ENCODE data around the gene CDH13. TPM values are rescaled to one million over a fixed set of nuclear protein-coding genes. Genes with fewer than 3 reads are reported as not detected.

The CDH13 gene
- total RNA-seq, 1 donor from 2014 or later: 20.9 TPM

- Histone ChIP-seq H3K9me3 (ENCODE audit: control insufficient read depth in 3 of 3, low read length in 3 of 3) (no peaks in the 10 kb centered on the region), H3K4me3 (ENCODE audit: low read length in 3 of 3) (no peak overlapping the region), H3K9ac (ENCODE audit: low read depth in 1 of 3, low read length in 3 of 3) (no peak overlapping the region), H3K4me1 (ENCODE audit: control insufficient read depth in 3 of 3, insufficient read depth in 3 of 3, low read length in 3 of 3) (peaks cover 0 to 3% (median 3%) of the 10 kb centered on the region in 3 donors), H3K27me3 (ENCODE audit: control insufficient read depth in 3 of 3, insufficient read depth in 3 of 3, low read length in 3 of 3) (no peaks in the 10 kb centered on the region), H3K36me3 (ENCODE audit: control insufficient read depth in 3 of 3, insufficient read depth in 3 of 3, low read length in 3 of 3) (no peaks in the 10 kb centered on the region), H3K27ac (ENCODE audit: low read depth, low read length) (no peak overlapping the region)
Observed at GRCh38 chr16:82598771-82599170, 28.0 kb upstream of the CDH13 start.

GRCh38 chr16:82601989-82602640 lies 24.7 kb upstream of the CDH13 start:
- H3K9ac ChIP-seq (ENCODE audit: low read depth in 1 of 3, low read length in 3 of 3): no peak overlapping the region
- peaks cover 5 to 7% (median 6%) of the 10 kb centered on the region in 3 donors for H3K4me1 ChIP-seq (ENCODE audit: control insufficient read depth in 3 of 3, insufficient read depth in 3 of 3, low read length in 3 of 3)
- H3K36me3 ChIP-seq (ENCODE audit: control insufficient read depth in 3 of 3, insufficient read depth in 3 of 3, low read length in 3 of 3): no peaks in the 10 kb centered on the region
- H3K27ac ChIP-seq (ENCODE audit: low read depth, low read length): no peak overlapping the region
- H3K27me3 ChIP-seq (ENCODE audit: control insufficient read depth in 3 of 3, insufficient read depth in 3 of 3, low read length in 3 of 3): no peaks in the 10 kb centered on the region
- no peak overlapping the region for H3K4me3 ChIP-seq (ENCODE audit: low read length in 3 of 3)
- H3K9me3 ChIP-seq (ENCODE audit: control insufficient read depth in 3 of 3, low read length in 3 of 3): no peaks in the 10 kb centered on the region

- Histone ChIP-seq H3K27ac (ENCODE audit: low read depth, low read length) (no peak overlapping the region), H3K4me3 (ENCODE audit: low read length in 3 of 3) (no peak overlapping the region), H3K27me3 (ENCODE audit: control insufficient read depth in 3 of 3, insufficient read depth in 3 of 3, low read length in 3 of 3) (no peaks in the 10 kb centered on the region), H3K4me1 (ENCODE audit: control insufficient read depth in 3 of 3, insufficient read depth in 3 of 3, low read length in 3 of 3) (peaks cover 6 to 7% (median 6%) of the 10 kb centered on the region in 3 donors), H3K9me3 (ENCODE audit: control insufficient read depth in 3 of 3, low read length in 3 of 3) (no peaks in the 10 kb centered on the region), H3K9ac (ENCODE audit: low read depth in 1 of 3, low read length in 3 of 3) (peak overlapping the region in 1 of 3 donors; percentile 47), H3K36me3 (ENCODE audit: control insufficient read depth in 3 of 3, insufficient read depth in 3 of 3, low read length in 3 of 3) (no peaks in the 10 kb centered on the region)
Observed at GRCh38 chr16:82603784-82604411, 22.9 kb upstream of the CDH13 start.

GRCh38 chr16:82605076-82605475 lies 21.7 kb upstream of the CDH13 start:
- Histone ChIP-seq H3K36me3 (ENCODE audit: control insufficient read depth in 3 of 3, insufficient read depth in 3 of 3, low read length in 3 of 3) (no peaks in the 10 kb centered on the region), H3K27ac (ENCODE audit: low read depth, low read length) (no peak overlapping the region), H3K9me3 (ENCODE audit: control insufficient read depth in 3 of 3, low read length in 3 of 3) (no peaks in the 10 kb centered on the region), H3K9ac (ENCODE audit: low read depth in 1 of 3, low read length in 3 of 3) (no peak overlapping the region), H3K4me3 (ENCODE audit: low read length in 3 of 3) (no peak overlapping the region), H3K4me1 (ENCODE audit: control insufficient read depth in 3 of 3, insufficient read depth in 3 of 3, low read length in 3 of 3) (peaks cover 7 to 12% (median 10%) of the 10 kb centered on the region in 3 donors), H3K27me3 (ENCODE audit: control insufficient read depth in 3 of 3, insufficient read depth in 3 of 3, low read length in 3 of 3) (no peaks in the 10 kb centered on the region)

GRCh38 chr16:82605863-82606620 lies 20.7 kb upstream of the CDH13 start:
- Histone ChIP-seq H3K9ac (ENCODE audit: low read depth in 1 of 3, low read length in 3 of 3) (no peak overlapping the region), H3K4me3 (ENCODE audit: low read length in 3 of 3) (no peak overlapping the region), H3K27me3 (ENCODE audit: control insufficient read depth in 3 of 3, insufficient read depth in 3 of 3, low read length in 3 of 3) (no peaks in the 10 kb centered on the region), H3K27ac (ENCODE audit: low read depth, low read length) (no peak overlapping the region), H3K9me3 (ENCODE audit: control insufficient read depth in 3 of 3, low read length in 3 of 3) (no peaks in the 10 kb centered on the region), H3K36me3 (ENCODE audit: control insufficient read depth in 3 of 3, insufficient read depth in 3 of 3, low read length in 3 of 3) (no peaks in the 10 kb centered on the region), H3K4me1 (ENCODE audit: control insufficient read depth in 3 of 3, insufficient read depth in 3 of 3, low read length in 3 of 3) (peaks cover 7 to 12% (median 10%) of the 10 kb centered on the region in 3 donors)

- H3K9ac ChIP-seq (ENCODE audit: low read depth in 1 of 3, low read length in 3 of 3): no peak overlapping the region
- no peaks in the 10 kb centered on the region for H3K9me3 ChIP-seq (ENCODE audit: control insufficient read depth in 3 of 3, low read length in 3 of 3)
- peaks cover under 1 to 9% (median 4%) of the 10 kb centered on the region in 3 donors for H3K4me1 ChIP-seq (ENCODE audit: control insufficient read depth in 3 of 3, insufficient read depth in 3 of 3, low read length in 3 of 3)
- no peaks in the 10 kb centered on the region for H3K36me3 ChIP-seq (ENCODE audit: control insufficient read depth in 3 of 3, insufficient read depth in 3 of 3, low read length in 3 of 3)
- peak overlapping the region; percentile 80 for H3K27ac ChIP-seq (ENCODE audit: low read depth, low read length)
- peak overlapping the region in 1 of 3 donors; percentile 3 for H3K4me3 ChIP-seq (ENCODE audit: low read length in 3 of 3)
- no peaks in the 10 kb centered on the region for H3K27me3 ChIP-seq (ENCODE audit: control insufficient read depth in 3 of 3, insufficient read depth in 3 of 3, low read length in 3 of 3)
Observed at GRCh38 chr16:82609140-82609539, 17.6 kb upstream of the CDH13 start.

- Histone ChIP-seq H3K4me1 (ENCODE audit: control insufficient read depth in 3 of 3, insufficient read depth in 3 of 3, low read length in 3 of 3) (peaks cover 0 to 7% (median 3%) of the 10 kb centered on the region in 3 donors), H3K36me3 (ENCODE audit: control insufficient read depth in 3 of 3, insufficient read depth in 3 of 3, low read length in 3 of 3) (no peaks in the 10 kb centered on the region), H3K27me3 (ENCODE audit: control insufficient read depth in 3 of 3, insufficient read depth in 3 of 3, low read length in 3 of 3) (no peaks in the 10 kb centered on the region), H3K9ac (ENCODE audit: low read depth in 1 of 3, low read length in 3 of 3) (no peak overlapping the region), H3K27ac (ENCODE audit: low read depth, low read length) (no peak overlapping the region), H3K4me3 (ENCODE audit: low read length in 3 of 3) (no peak overlapping the region), H3K9me3 (ENCODE audit: control insufficient read depth in 3 of 3, low read length in 3 of 3) (no peaks in the 10 kb centered on the region)
Observed at GRCh38 chr16:82612263-82612662, 14.5 kb upstream of the CDH13 start.

- Histone ChIP-seq H3K27me3 (ENCODE audit: control insufficient read depth in 3 of 3, insufficient read depth in 3 of 3, low read length in 3 of 3) (no peaks in the 10 kb centered on the region), H3K9ac (ENCODE audit: low read depth in 1 of 3, low read length in 3 of 3) (no peak overlapping the region), H3K27ac (ENCODE audit: low read depth, low read length) (no peak overlapping the region), H3K4me3 (ENCODE audit: low read length in 3 of 3) (no peak overlapping the region), H3K9me3 (ENCODE audit: control insufficient read depth in 3 of 3, low read length in 3 of 3) (no peaks in the 10 kb centered on the region), H3K36me3 (ENCODE audit: control insufficient read depth in 3 of 3, insufficient read depth in 3 of 3, low read length in 3 of 3) (no peaks in the 10 kb centered on the region), H3K4me1 (ENCODE audit: control insufficient read depth in 3 of 3, insufficient read depth in 3 of 3, low read length in 3 of 3) (no peaks in the 10 kb centered on the region)
Observed at GRCh38 chr16:82616356-82616755, 10.4 kb upstream of the CDH13 start.

GRCh38 chr16:82621781-82622180 lies 5.0 kb upstream of the CDH13 start:
- H3K4me3 ChIP-seq (ENCODE audit: low read length in 3 of 3): no peak overlapping the region
- no peaks in the 10 kb centered on the region for H3K36me3 ChIP-seq (ENCODE audit: control insufficient read depth in 3 of 3, insufficient read depth in 3 of 3, low read length in 3 of 3)
- H3K27me3 ChIP-seq (ENCODE audit: control insufficient read depth in 3 of 3, insufficient read depth in 3 of 3, low read length in 3 of 3): peaks cover 0 to 2% (median 0%) of the 10 kb centered on the region in 3 donors
- no peak overlapping the region for H3K27ac ChIP-seq (ENCODE audit: low read depth, low read length)
- peaks cover 9 to 13% (median 12%) of the 10 kb centered on the region in 3 donors for H3K4me1 ChIP-seq (ENCODE audit: control insufficient read depth in 3 of 3, insufficient read depth in 3 of 3, low read length in 3 of 3)
- no peak overlapping the region for H3K9ac ChIP-seq (ENCODE audit: low read depth in 1 of 3, low read length in 3 of 3)
- H3K9me3 ChIP-seq (ENCODE audit: control insufficient read depth in 3 of 3, low read length in 3 of 3): no peaks in the 10 kb centered on the region

GRCh38 chr16:82623241-82623640 lies 3.5 kb upstream of the CDH13 start:
- H3K36me3 ChIP-seq (ENCODE audit: control insufficient read depth in 3 of 3, insufficient read depth in 3 of 3, low read length in 3 of 3): no peaks in the 10 kb centered on the region
- H3K4me1 ChIP-seq (ENCODE audit: control insufficient read depth in 3 of 3, insufficient read depth in 3 of 3, low read length in 3 of 3): peaks cover 12 to 19% (median 17%) of the 10 kb centered on the region in 3 donors
- H3K27ac ChIP-seq (ENCODE audit: low read depth, low read length): no peak overlapping the region
- no peak overlapping the region for H3K4me3 ChIP-seq (ENCODE audit: low read length in 3 of 3)
- H3K9ac ChIP-seq (ENCODE audit: low read depth in 1 of 3, low read length in 3 of 3): no peak overlapping the region
- no peaks in the 10 kb centered on the region for H3K9me3 ChIP-seq (ENCODE audit: control insufficient read depth in 3 of 3, low read length in 3 of 3)
- peaks cover 0 to 3% (median 0%) of the 10 kb centered on the region in 3 donors for H3K27me3 ChIP-seq (ENCODE audit: control insufficient read depth in 3 of 3, insufficient read depth in 3 of 3, low read length in 3 of 3)

Measured in skeletal muscle tissue (tissue), 4 donors.